H9 (cell line): Measurements from ENCODE around the gene LYPD4. TPM values are rescaled to one million over a fixed set of nuclear protein-coding genes. Genes with fewer than 3 reads are reported as not detected.

Source experiments
- DNase-seq: peaks from one replicate; pipeline ENCODE4 v3.0.0-alpha.2; 2017
- H2AFZ ChIP-seq: one replicate; pipeline ENCODE4 v1.6.1; 2013; ENCODE audit warnings: mild to moderate bottlenecking, low read length, control low read depth, moderate library complexity
- H2AK5ac ChIP-seq: 2 replicates; pipeline ENCODE4 v1.6.1; 2013; ENCODE audit warnings: low read length, control low read depth, mixed read lengths; ENCODE audit not compliant: insufficient read length
- H2BK120ac ChIP-seq: one replicate; pipeline ENCODE4 v1.6.1; 2013; ENCODE audit warnings: low read depth, mild to moderate bottlenecking, low read length, control low read depth, inconsistent platforms; ENCODE audit not compliant: poor library complexity, severe bottlenecking
- H2BK12ac ChIP-seq: 2 replicates; pipeline ENCODE4 v1.6.1; 2013; ENCODE audit warnings: low read length, control low read depth, mixed read lengths, low read depth; ENCODE audit not compliant: insufficient read length
- H2BK15ac ChIP-seq: 2 replicates; pipeline ENCODE4 v1.6.1; 2013; ENCODE audit warnings: low read depth, low read length, control low read depth
- H2BK20ac ChIP-seq: one replicate; pipeline ENCODE4 v1.6.1; 2013; ENCODE audit warnings: low read depth, mild to moderate bottlenecking, low read length, control low read depth, inconsistent platforms; ENCODE audit not compliant: poor library complexity, severe bottlenecking
- H2BK5ac ChIP-seq: 2 replicates; pipeline ENCODE4 v1.6.1; 2013; ENCODE audit warnings: low read length, control low read depth, mixed read lengths; ENCODE audit not compliant: insufficient read length
- H3K14ac ChIP-seq: 2 replicates; pipeline ENCODE4 v1.6.1; 2013; ENCODE audit warnings: low read length, control low read depth; ENCODE audit not compliant: insufficient read depth
- H3K18ac ChIP-seq: 2 replicates; pipeline ENCODE4 v1.6.1; 2013; ENCODE audit warnings: low read depth, mild to moderate bottlenecking, mixed read lengths, low read length, control low read depth; ENCODE audit not compliant: insufficient read length
- H3K23ac ChIP-seq: 2 replicates; pipeline ENCODE4 v1.6.1; 2013; ENCODE audit warnings: low read length, control low read depth, mixed read lengths, low read depth; ENCODE audit not compliant: insufficient read length
- H3K23me2 ChIP-seq: 2 replicates; pipeline ENCODE4 v1.6.1; 2013; ENCODE audit warnings: low read depth, mild to moderate bottlenecking, mixed read lengths, low read length, control low read depth; ENCODE audit not compliant: insufficient read length, poor library complexity, severe bottlenecking
- H3K27ac ChIP-seq: 2 replicates; pipeline ENCODE4 v1.5.1; 2013; ENCODE audit warnings: low read length, control low read depth, mixed read lengths, low read depth; ENCODE audit not compliant: insufficient read length
- H3K27me3 ChIP-seq: 2 replicates; pipeline ENCODE4 v1.6.1; 2013; ENCODE audit warnings: low read length, control low read depth, inconsistent platforms; ENCODE audit not compliant: insufficient read depth
- H3K4ac ChIP-seq: 2 replicates; pipeline ENCODE4 v1.6.1; 2013; ENCODE audit warnings: low read depth, mild to moderate bottlenecking, control low read depth, inconsistent platforms, low read length, moderate library complexity
- H3K4me1 ChIP-seq: 2 replicates; pipeline ENCODE4 v1.6.1; 2013; ENCODE audit warnings: low read length, control low read depth, inconsistent platforms; ENCODE audit not compliant: insufficient read depth
- H3K4me2 ChIP-seq: 2 replicates; pipeline ENCODE4 v1.6.1; 2013; ENCODE audit warnings: low read length, control low read depth, mixed read lengths; ENCODE audit not compliant: insufficient read length, insufficient read depth
- H3K56ac ChIP-seq: 2 replicates; pipeline ENCODE4 v1.6.1; 2013; ENCODE audit warnings: low read depth, mild to moderate bottlenecking, mixed read lengths, low read length, control low read depth; ENCODE audit not compliant: insufficient read length
- H3K79me1 ChIP-seq: 2 replicates; pipeline ENCODE4 v1.6.1; 2013; ENCODE audit warnings: low read depth, mild to moderate bottlenecking, moderate library complexity, low read length, control low read depth, inconsistent platforms; ENCODE audit not compliant: insufficient read depth, poor library complexity, severe bottlenecking
- H3K79me2 ChIP-seq: 2 replicates; pipeline ENCODE4 v1.6.1; 2013; ENCODE audit warnings: low read length, control low read depth, inconsistent platforms; ENCODE audit not compliant: insufficient read depth
- H3K9ac ChIP-seq: 2 replicates; pipeline ENCODE4 v1.6.1; 2013; ENCODE audit warnings: low read length, control low read depth, mixed read lengths; ENCODE audit not compliant: insufficient read length; ENCODE audit errors: extremely low read depth
- H3K9me3 ChIP-seq: one replicate; pipeline ENCODE4 v1.6.1; 2013; ENCODE audit warnings: low read depth, low read length, inconsistent platforms; ENCODE audit not compliant: control insufficient read depth
- H3T11ph ChIP-seq: one replicate; pipeline ENCODE4 v1.6.1; 2013; ENCODE audit warnings: mild to moderate bottlenecking, low read length, control low read depth, inconsistent platforms
- H4K20me1 ChIP-seq: one replicate; pipeline ENCODE4 v1.6.1; 2013; ENCODE audit not compliant: control insufficient read depth, insufficient read length, insufficient read depth
- H4K5ac ChIP-seq: 2 replicates; pipeline ENCODE4 v1.6.1; 2013; ENCODE audit warnings: low read depth, mild to moderate bottlenecking, mixed read lengths, low read length, control low read depth; ENCODE audit not compliant: insufficient read length
- H4K8ac ChIP-seq: replicated peaks from 2 replicates; pipeline ENCODE4 v1.6.1; 2013; ENCODE audit warnings: low read length, control low read depth, mixed read lengths, low read depth; ENCODE audit not compliant: insufficient read length
- H4K91ac ChIP-seq: 2 replicates; pipeline ENCODE4 v1.6.1; 2013; ENCODE audit warnings: low read depth, mild to moderate bottlenecking, moderate library complexity, mixed read lengths, low read length, control low read depth; ENCODE audit not compliant: insufficient read length
- H3K27ac Mint-ChIP-seq, 3 experiments: 2 replicates in 2 of 3; 3 replicates in 1 of 3; pipeline ENCODE4 v1.8.0; 2020 to 2021; ENCODE audit warnings: mixed read lengths in 3 of 3, mild to moderate bottlenecking in 1 of 3, moderate library complexity in 1 of 3
- H3K27me3 Mint-ChIP-seq: 2 replicates; pipeline ENCODE4 v1.8.0; 2021; ENCODE audit warnings: low read depth, mild to moderate bottlenecking, moderate library complexity, mixed read lengths
- H3K36me3 Mint-ChIP-seq, 3 experiments: 2 replicates in 2 of 3; 3 replicates in 1 of 3; pipeline ENCODE4 v1.8.0; 2020 to 2021; ENCODE audit warnings: low read depth in 3 of 3, mixed read lengths in 3 of 3; ENCODE audit not compliant: insufficient read depth in 1 of 3
- H3K4me1 Mint-ChIP-seq, 2 experiments: 2 replicates each; pipeline ENCODE4 v1.8.0; 2020; ENCODE audit warnings: mixed read lengths in 2 of 2
- H3K4me3 Mint-ChIP-seq, 2 experiments: 2 replicates in 1 of 2; 3 replicates in 1 of 2; pipeline ENCODE4 v1.8.0; 2020 to 2021; ENCODE audit warnings: mild to moderate bottlenecking in 2 of 2, mixed read lengths in 2 of 2, moderate library complexity in 1 of 2
- H3K9me3 Mint-ChIP-seq, 2 experiments: 2 replicates in 1 of 2; 3 replicates in 1 of 2; pipeline ENCODE4 v1.8.0; 2020; ENCODE audit warnings: mild to moderate bottlenecking in 2 of 2, mixed read lengths in 2 of 2, moderate library complexity in 1 of 2
- WGBS: extraction: QIAGEN DNeasy Blood & Tissue Kit; methylation state at CpG from one replicate; pipeline ENCODE4 v1.1.7; 2013; ENCODE audit warnings: missing lambda C conversion rate, low lambda C conversion rate, mixed read lengths; ENCODE audit not compliant: insufficient read length; ENCODE audit errors: extremely low coverage; 5-methylcytosine and 5-hydroxymethylcytosine counted together
- total RNA-seq: library from RNA; stranded (reverse); gene quantifications from 2 replicates; pipeline ENCODE4 v1.2.1, GENCODE V29; 2021
- TF ChIP-seq, protein P1 (sequence below): fragments of 200-600 bp; sonication (generic); conservative IDR thresholded peaks from 3 replicates; pipeline ENCODE4 v1.8.0; 2021; ENCODE audit warnings: antibody characterized with exemption, mild to moderate bottlenecking

Gene LYPD4
- total RNA-seq, 1 experiment from 2014 or later = not detected

DNA sequence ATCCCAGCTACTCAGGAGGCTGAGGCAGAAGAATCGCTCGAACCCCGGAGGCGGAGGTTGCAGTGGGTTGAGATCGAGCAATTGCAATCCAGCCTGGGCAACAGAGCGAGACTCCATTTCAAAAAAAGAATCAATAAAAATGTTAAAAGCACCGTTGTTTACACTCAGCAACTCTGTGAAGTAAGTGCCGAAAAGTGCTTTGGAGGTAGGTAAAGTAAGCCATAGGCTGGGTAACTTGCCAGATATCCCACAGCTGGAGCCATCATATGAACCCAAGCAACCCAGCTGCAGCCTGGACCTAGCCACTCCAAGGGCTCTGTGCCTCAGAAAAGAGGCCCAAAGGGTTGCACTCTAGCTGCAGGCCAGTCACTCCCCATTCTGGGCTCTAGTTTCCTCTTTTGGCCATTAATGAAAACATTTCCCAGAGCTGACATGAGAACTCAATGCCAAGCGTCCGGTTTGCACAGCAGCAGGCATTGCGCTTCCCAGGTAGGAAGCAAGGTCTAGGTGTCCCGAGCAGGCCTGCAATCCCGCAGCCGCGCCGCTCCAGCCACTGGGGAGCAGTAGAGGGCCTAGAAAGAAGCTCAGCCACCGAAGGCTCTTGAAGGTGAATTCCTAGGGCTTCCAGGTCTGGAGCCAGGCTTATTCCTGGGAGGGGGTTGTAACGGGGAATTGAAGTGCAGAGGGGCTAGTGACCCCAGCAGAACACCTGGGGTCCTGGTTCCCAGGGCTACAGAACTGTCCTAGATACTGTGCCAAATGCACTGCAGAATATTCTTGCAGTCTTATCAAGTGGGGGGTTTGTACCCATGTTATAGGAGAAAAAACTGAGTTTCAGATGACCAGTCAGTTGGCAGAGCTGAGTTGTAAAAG, 28.5 kb upstream of the LYPD4 start:
- Histone ChIP-seq H4K20me1 (no peaks in the 10 kb centered on the region), H2AFZ (no peak overlapping the region), H3K4me1 (no peaks in the 10 kb centered on the region), H4K91ac (no peak overlapping the region), H4K8ac (no peak overlapping the region), H3K14ac (no peak overlapping the region), H3K23ac (no peak overlapping the region), H2BK5ac (no peak overlapping the region), H3K9me3 (no peaks in the 10 kb centered on the region), H2BK120ac (no peak overlapping the region), H3K79me2 (no peaks in the 10 kb centered on the region), H2BK20ac (no peak overlapping the region), H3K79me1 (no peaks in the 10 kb centered on the region), H3K4ac (no peak overlapping the region), H2BK15ac (no peak overlapping the region), H3K9ac (no peak overlapping the region), H2AK5ac (no peak overlapping the region), H3K56ac (no peak overlapping the region), H3K27ac (no peak overlapping the region), H4K5ac (no peak overlapping the region), H3T11ph (no peak overlapping the region), H3K23me2 (no peaks in the 10 kb centered on the region), H2BK12ac (no peak overlapping the region), H3K18ac (no peak overlapping the region), H3K4me2 (no peak overlapping the region), H3K27me3 (no peaks in the 10 kb centered on the region)
- H3K9me3 Mint-ChIP-seq = no peaks in the 10 kb centered on the region
- H3K4me1 Mint-ChIP-seq = peaks cover 4 to 13% of the 10 kb centered on the region in 2 experiments; a peak in 2 of 4 replicates
- no CpG with 5 or more reads among the region's 18 CpGs for WGBS
- peak; percentile 94 for DNase-seq
- peaks cover 21 to 40% (median 39%) of the 10 kb centered on the region in 3 experiments for H3K36me3 Mint-ChIP-seq
- TF ChIP-seq, protein P1, sequence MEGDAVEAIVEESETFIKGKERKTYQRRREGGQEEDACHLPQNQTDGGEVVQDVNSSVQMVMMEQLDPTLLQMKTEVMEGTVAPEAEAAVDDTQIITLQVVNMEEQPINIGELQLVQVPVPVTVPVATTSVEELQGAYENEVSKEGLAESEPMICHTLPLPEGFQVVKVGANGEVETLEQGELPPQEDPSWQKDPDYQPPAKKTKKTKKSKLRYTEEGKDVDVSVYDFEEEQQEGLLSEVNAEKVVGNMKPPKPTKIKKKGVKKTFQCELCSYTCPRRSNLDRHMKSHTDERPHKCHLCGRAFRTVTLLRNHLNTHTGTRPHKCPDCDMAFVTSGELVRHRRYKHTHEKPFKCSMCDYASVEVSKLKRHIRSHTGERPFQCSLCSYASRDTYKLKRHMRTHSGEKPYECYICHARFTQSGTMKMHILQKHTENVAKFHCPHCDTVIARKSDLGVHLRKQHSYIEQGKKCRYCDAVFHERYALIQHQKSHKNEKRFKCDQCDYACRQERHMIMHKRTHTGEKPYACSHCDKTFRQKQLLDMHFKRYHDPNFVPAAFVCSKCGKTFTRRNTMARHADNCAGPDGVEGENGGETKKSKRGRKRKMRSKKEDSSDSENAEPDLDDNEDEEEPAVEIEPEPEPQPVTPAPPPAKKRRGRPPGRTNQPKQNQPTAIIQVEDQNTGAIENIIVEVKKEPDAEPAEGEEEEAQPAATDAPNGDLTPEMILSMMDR = peak; percentile 84
- peak overlapping the region in 1 of 2 experiments; percentile 50; a peak in 2 of 5 replicates for H3K4me3 Mint-ChIP-seq
- peak overlapping the region; percentile 15 to 90 (median 86); a peak in 6 of 7 replicates for H3K27ac Mint-ChIP-seq
- peaks cover 14% of the 10 kb centered on the region for H3K27me3 Mint-ChIP-seq
